HFFc6 (cell line): ENCODE results near the gene MRAP2. TPM values are rescaled to one million over a fixed set of nuclear protein-coding genes. Genes with fewer than 3 reads are reported as not detected.

ENCODE experiments used
- DNase-seq: peaks from one replicate; pipeline ENCODE4 v3.0.0-alpha.2; 2018
- H3K27ac Mint-ChIP-seq: 2 replicates; pipeline ENCODE4 v1.8.0; 2020; ENCODE audit warnings: mild to moderate bottlenecking, mixed read lengths
- H3K27me3 Mint-ChIP-seq: 2 replicates; pipeline ENCODE4 v1.8.0; 2021; ENCODE audit warnings: mild to moderate bottlenecking, moderate library complexity, mixed read lengths; ENCODE audit not compliant: insufficient read depth
- H3K36me3 Mint-ChIP-seq: 2 replicates; pipeline ENCODE4 v1.8.0; 2021; ENCODE audit warnings: low read depth, mixed read lengths
- H3K4me1 Mint-ChIP-seq: 2 replicates; pipeline ENCODE4 v1.8.0; 2020; ENCODE audit warnings: low read depth, mixed read lengths
- H3K4me3 Mint-ChIP-seq: 2 replicates; pipeline ENCODE4 v1.8.0; 2020; ENCODE audit warnings: mild to moderate bottlenecking, moderate library complexity, mixed read lengths
- H3K9me3 Mint-ChIP-seq: 2 replicates; pipeline ENCODE4 v1.8.0; 2020; ENCODE audit warnings: mild to moderate bottlenecking, mixed read lengths
- total RNA-seq, 6 experiments: library from RNA; stranded (reverse); fragmentation: NEBNext Ultra II Directional; extraction: Animal tissue kit (Norgen Biotek cat#: 25700); gene quantifications; 2 replicates in 1 of 6; 3 replicates in 5 of 6; pipeline ENCODE4 v1.2.3, GENCODE V29; 2021
- TF ChIP-seq, protein P1 (sequence below): fragments of 200-600 bp; sonication (generic); IDR thresholded peaks from 2 replicates; pipeline ENCODE4 v1.5.0; 2021; ENCODE audit warnings: antibody characterized with exemption, mild to moderate bottlenecking

Gene MRAP2
- total RNA-seq, 6 experiments from 2014 or later, result 0.07 TPM; not detected in 5

- H3K4me3 Mint-ChIP-seq, result no peak overlapping the region
- peaks cover 4% of the 10 kb centered on the region; the same call in 1 of the 2 replicates for H3K9me3 Mint-ChIP-seq
- peaks cover 6% of the 10 kb centered on the region for H3K4me1 Mint-ChIP-seq
- no peak for DNase-seq
- no peaks in the 10 kb centered on the region for H3K27me3 Mint-ChIP-seq
- H3K36me3 Mint-ChIP-seq, result 0 out of 2 replicates have a peak, but pooled peaks cover 4% of the 10 kb centered on the region
- TF ChIP-seq, protein P1, sequence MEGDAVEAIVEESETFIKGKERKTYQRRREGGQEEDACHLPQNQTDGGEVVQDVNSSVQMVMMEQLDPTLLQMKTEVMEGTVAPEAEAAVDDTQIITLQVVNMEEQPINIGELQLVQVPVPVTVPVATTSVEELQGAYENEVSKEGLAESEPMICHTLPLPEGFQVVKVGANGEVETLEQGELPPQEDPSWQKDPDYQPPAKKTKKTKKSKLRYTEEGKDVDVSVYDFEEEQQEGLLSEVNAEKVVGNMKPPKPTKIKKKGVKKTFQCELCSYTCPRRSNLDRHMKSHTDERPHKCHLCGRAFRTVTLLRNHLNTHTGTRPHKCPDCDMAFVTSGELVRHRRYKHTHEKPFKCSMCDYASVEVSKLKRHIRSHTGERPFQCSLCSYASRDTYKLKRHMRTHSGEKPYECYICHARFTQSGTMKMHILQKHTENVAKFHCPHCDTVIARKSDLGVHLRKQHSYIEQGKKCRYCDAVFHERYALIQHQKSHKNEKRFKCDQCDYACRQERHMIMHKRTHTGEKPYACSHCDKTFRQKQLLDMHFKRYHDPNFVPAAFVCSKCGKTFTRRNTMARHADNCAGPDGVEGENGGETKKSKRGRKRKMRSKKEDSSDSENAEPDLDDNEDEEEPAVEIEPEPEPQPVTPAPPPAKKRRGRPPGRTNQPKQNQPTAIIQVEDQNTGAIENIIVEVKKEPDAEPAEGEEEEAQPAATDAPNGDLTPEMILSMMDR, result no peak
- no peak overlapping the region for H3K27ac Mint-ChIP-seq
Observed at GRCh38 chr6:84135291-84135690, 101.7 kb downstream of the MRAP2 start.

DNA sequence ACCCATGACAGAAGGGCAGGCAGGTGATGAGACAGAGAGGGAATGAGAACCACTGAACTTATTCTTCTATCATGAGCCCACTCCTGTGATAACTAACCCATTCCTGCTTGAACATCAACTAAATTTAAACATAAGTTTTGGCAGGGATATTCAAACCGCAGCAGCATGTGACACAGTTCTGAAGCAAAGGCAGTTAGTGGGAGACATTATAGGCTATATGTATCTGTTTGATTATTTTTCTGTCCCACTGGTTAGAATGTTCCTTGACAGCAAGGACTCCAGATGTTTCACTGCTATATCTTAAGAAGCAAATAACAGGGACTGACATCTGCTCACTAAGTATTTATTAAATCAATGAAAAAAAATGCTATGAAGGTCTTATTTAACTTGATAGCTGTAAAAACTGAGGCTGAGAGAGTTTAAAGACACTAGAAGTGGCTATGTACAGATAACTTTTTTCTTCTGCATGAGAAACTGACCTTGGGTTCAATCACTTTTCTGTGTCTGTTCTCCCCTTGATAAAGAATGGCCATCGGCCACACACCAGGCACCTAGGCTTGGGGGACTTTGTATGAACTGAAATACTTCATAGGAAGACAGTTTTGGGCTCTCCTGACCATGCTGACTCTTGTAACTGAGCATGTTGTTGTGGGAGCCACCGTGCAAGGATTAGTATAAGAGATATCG is 102.9 kb downstream of the MRAP2 start:
- Mint-ChIP-seq H3K27me3 (no peaks in the 10 kb centered on the region), H3K36me3 (0 out of 2 replicates have a peak, but pooled peaks cover 4% of the 10 kb centered on the region), H3K27ac (no peak overlapping the region), H3K9me3 (peaks cover 4% of the 10 kb centered on the region; the same call in 1 of the 2 replicates), H3K4me3 (no peak overlapping the region), H3K4me1 (peaks cover 6% of the 10 kb centered on the region)
- TF ChIP-seq, protein P1, result no peak
- no peak for DNase-seq

DNA sequence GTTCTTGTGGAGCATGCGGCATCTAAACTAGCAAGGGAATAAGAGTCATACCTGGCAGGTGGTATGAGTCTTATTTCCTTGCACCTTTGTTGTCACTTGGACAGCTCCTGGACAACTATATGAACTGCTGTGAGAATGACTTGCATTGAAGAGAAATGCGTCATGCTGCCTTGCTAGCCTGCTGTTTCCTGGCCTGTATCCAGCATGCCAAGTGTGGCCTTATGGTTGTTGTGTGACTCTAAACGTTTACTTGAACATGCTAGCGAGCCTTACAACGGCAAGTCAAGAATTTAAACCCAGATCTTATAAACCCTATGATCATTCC is 103.4 kb downstream of the MRAP2 start:
- H3K27ac Mint-ChIP-seq, result no peak overlapping the region
- H3K4me3 Mint-ChIP-seq, result no peak overlapping the region
- H3K4me1 Mint-ChIP-seq, result peaks cover 6% of the 10 kb centered on the region
- TF ChIP-seq, protein P1, result no peak
- DNase-seq, result no peak
- 0 out of 2 replicates have a peak, but pooled peaks cover 4% of the 10 kb centered on the region for H3K36me3 Mint-ChIP-seq
- H3K27me3 Mint-ChIP-seq, result no peaks in the 10 kb centered on the region
- H3K9me3 Mint-ChIP-seq, result peaks cover 4% of the 10 kb centered on the region; the same call in 1 of the 2 replicates

DNA sequence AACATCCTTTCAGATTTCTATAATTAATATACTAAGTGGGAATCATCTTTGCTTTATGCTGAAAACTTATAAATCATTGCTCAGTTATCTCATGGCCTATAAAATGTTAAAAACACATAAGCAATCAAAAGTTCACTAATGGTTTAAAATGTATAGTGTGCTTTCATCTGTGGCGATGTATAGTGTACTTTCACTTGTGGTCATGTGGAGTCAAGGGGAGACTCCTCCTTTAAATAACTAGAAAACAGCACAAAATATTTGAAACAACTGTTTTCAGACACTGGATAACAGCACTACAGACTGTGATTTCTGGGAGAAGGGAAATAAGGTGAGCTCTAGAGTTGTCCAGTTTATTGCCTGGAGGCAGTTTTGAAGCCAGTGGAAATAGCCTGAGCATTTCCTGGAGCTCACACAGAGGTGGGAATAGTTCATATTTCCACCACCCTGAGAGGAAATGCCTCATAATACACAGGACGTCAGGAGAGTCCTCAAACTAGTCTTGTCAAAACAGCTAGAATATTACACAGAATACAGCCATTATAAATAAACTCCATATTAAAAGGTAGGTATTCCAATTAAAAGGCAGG is 104.5 kb downstream of the MRAP2 start:
- peaks cover under 1% of the 10 kb centered on the region; the same call in 1 of the 2 replicates for H3K9me3 Mint-ChIP-seq
- TF ChIP-seq, protein P1, result no peak
- no peak overlapping the region for H3K27ac Mint-ChIP-seq
- peaks cover 6% of the 10 kb centered on the region for H3K4me1 Mint-ChIP-seq
- no peak for DNase-seq
- 0 out of 2 replicates have a peak, but pooled peaks cover 1% of the 10 kb centered on the region for H3K36me3 Mint-ChIP-seq
- no peak overlapping the region for H3K4me3 Mint-ChIP-seq
- no peaks in the 10 kb centered on the region for H3K27me3 Mint-ChIP-seq

- H3K27ac Mint-ChIP-seq, result no peak overlapping the region
- no peaks in the 10 kb centered on the region for H3K9me3 Mint-ChIP-seq
- TF ChIP-seq, protein P1, result no peak
- H3K36me3 Mint-ChIP-seq, result no peaks in the 10 kb centered on the region
- DNase-seq, result no peak
- peaks cover 6% of the 10 kb centered on the region for H3K4me1 Mint-ChIP-seq
- no peaks in the 10 kb centered on the region for H3K27me3 Mint-ChIP-seq
- no peak overlapping the region for H3K4me3 Mint-ChIP-seq
Observed at GRCh38 chr6:84139311-84139710, 105.7 kb downstream of the MRAP2 start.

Other genes starting within 250 kb of the MRAP2 start
- gene RIPPLY2, start 180.4 kb upstream of the MRAP2 start, total RNA-seq, result not detected
- 10 to 100 TPM; 11.6 to 18.6 (median 16.2) TPM for gene CYB5R4, start 174.1 kb upstream of the MRAP2 start, total RNA-seq
- gene CEP162, start 193.9 kb downstream of the MRAP2 start, total RNA-seq, result 1 to 10 TPM; 2.1 to 3.7 (median 3.1) TPM